ENCODE results near the gene PREPL.

PREPL gene

GRCh38 chr2:44267796-44268648, 93.3 kb downstream of the PREPL start:
- H3K4me3 ChIP-seq (replicated peaks; ENCODE audit: low read depth, low read length) = no peak overlapping the region
- DNase-seq (ENCODE audit: extremely low read depth, low read depth) = no peak
- no peak for TF ChIP-seq CTCF (IDR thresholded peaks at IDR 0.05; ENCODE audit: low read depth, low read length, missing control alignments)

Measured in HFF-Myc (cell line).